Measurements from ENCODE around the gene REG4. TPM values are rescaled to one million over a fixed set of nuclear protein-coding genes. Genes with fewer than 3 reads are reported as not detected.

The REG4 gene
- total RNA-seq, 1 donor, result not detected

- Histone ChIP-seq H3K36me3 (ENCODE audit: insufficient read depth, low read length) (no peaks in the 10 kb centered on the region), H3K4me3 (ENCODE audit: insufficient read depth, low read length) (no peak overlapping the region), H3K27ac (ENCODE audit: low read depth, low read length) (no peak overlapping the region), H3K27me3 (ENCODE audit: insufficient read depth, low read length) (peaks cover 19% of the 10 kb centered on the region), H3K79me2 (ENCODE audit: insufficient read depth, low read length) (no peaks in the 10 kb centered on the region), H3K4me1 (ENCODE audit: insufficient read depth, low read length) (no peaks in the 10 kb centered on the region), H2AFZ (ENCODE audit: low read length) (no peak overlapping the region), H4K20me1 (ENCODE audit: insufficient read depth, low read length) (no peaks in the 10 kb centered on the region), H3K4me2 (ENCODE audit: insufficient read depth, low read length) (no peak overlapping the region), H3K9me3 (ENCODE audit: low read depth, low read length) (no peaks in the 10 kb centered on the region)
- TF ChIP-seq, protein P1, sequence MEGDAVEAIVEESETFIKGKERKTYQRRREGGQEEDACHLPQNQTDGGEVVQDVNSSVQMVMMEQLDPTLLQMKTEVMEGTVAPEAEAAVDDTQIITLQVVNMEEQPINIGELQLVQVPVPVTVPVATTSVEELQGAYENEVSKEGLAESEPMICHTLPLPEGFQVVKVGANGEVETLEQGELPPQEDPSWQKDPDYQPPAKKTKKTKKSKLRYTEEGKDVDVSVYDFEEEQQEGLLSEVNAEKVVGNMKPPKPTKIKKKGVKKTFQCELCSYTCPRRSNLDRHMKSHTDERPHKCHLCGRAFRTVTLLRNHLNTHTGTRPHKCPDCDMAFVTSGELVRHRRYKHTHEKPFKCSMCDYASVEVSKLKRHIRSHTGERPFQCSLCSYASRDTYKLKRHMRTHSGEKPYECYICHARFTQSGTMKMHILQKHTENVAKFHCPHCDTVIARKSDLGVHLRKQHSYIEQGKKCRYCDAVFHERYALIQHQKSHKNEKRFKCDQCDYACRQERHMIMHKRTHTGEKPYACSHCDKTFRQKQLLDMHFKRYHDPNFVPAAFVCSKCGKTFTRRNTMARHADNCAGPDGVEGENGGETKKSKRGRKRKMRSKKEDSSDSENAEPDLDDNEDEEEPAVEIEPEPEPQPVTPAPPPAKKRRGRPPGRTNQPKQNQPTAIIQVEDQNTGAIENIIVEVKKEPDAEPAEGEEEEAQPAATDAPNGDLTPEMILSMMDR (IDR thresholded peaks at IDR 0.05; ENCODE audit: extremely low read depth, low read depth, low read length), result peak; percentile 10
- no peak for DNase-seq (ENCODE audit: insufficient read length, low spot score, missing footprints)
Measured at GRCh38 chr1:119781434-119782210, 29.6 kb downstream of the REG4 start.

GRCh38 chr1:119779869-119780356, 31.3 kb downstream of the REG4 start:
- H3K4me3 ChIP-seq (ENCODE audit: insufficient read depth, low read length), result peak overlapping the region; percentile 64
- H3K4me1 ChIP-seq (ENCODE audit: insufficient read depth, low read length), result no peaks in the 10 kb centered on the region
- H3K4me2 ChIP-seq (ENCODE audit: insufficient read depth, low read length), result peak overlapping the region; percentile 76
- no peak for DNase-seq (ENCODE audit: insufficient read length, low spot score, missing footprints)
- H4K20me1 ChIP-seq (ENCODE audit: insufficient read depth, low read length), result no peaks in the 10 kb centered on the region
- peaks cover 10% of the 10 kb centered on the region for H3K27me3 ChIP-seq (ENCODE audit: insufficient read depth, low read length)
- H2AFZ ChIP-seq (ENCODE audit: low read length), result peak overlapping the region; percentile 81
- H3K9me3 ChIP-seq (ENCODE audit: low read depth, low read length), result no peaks in the 10 kb centered on the region
- no peaks in the 10 kb centered on the region for H3K79me2 ChIP-seq (ENCODE audit: insufficient read depth, low read length)
- TF ChIP-seq, protein P1 (IDR thresholded peaks at IDR 0.05; ENCODE audit: extremely low read depth, low read depth, low read length), result no peak
- H3K27ac ChIP-seq (ENCODE audit: low read depth, low read length), result no peak overlapping the region
- no peaks in the 10 kb centered on the region for H3K36me3 ChIP-seq (ENCODE audit: insufficient read depth, low read length)

- Histone ChIP-seq H3K79me2 (ENCODE audit: insufficient read depth, low read length) (no peaks in the 10 kb centered on the region), H3K36me3 (ENCODE audit: insufficient read depth, low read length) (no peaks in the 10 kb centered on the region), H3K4me2 (ENCODE audit: insufficient read depth, low read length) (no peak overlapping the region), H3K27me3 (ENCODE audit: insufficient read depth, low read length) (peaks cover 9% of the 10 kb centered on the region), H3K4me1 (ENCODE audit: insufficient read depth, low read length) (peaks cover 3% of the 10 kb centered on the region), H4K20me1 (ENCODE audit: insufficient read depth, low read length) (no peaks in the 10 kb centered on the region), H3K9me3 (ENCODE audit: low read depth, low read length) (no peaks in the 10 kb centered on the region), H2AFZ (ENCODE audit: low read length) (no peak overlapping the region), H3K4me3 (ENCODE audit: insufficient read depth, low read length) (no peak overlapping the region), H3K27ac (ENCODE audit: low read depth, low read length) (no peak overlapping the region)
- TF ChIP-seq, protein P1 (IDR thresholded peaks at IDR 0.05; ENCODE audit: extremely low read depth, low read depth, low read length), result no peak
- DNase-seq (ENCODE audit: insufficient read length, low spot score, missing footprints), result no peak
Measured at GRCh38 chr1:119778886-119779560, 32.2 kb downstream of the REG4 start.

- DNase-seq (ENCODE audit: insufficient read length, low spot score, missing footprints), result no peak
- no peak overlapping the region for H3K4me3 ChIP-seq (ENCODE audit: insufficient read depth, low read length)
- no peak overlapping the region for H3K27ac ChIP-seq (ENCODE audit: low read depth, low read length)
- H3K79me2 ChIP-seq (ENCODE audit: insufficient read depth, low read length), result no peaks in the 10 kb centered on the region
- H4K20me1 ChIP-seq (ENCODE audit: insufficient read depth, low read length), result no peaks in the 10 kb centered on the region
- no peaks in the 10 kb centered on the region for H3K36me3 ChIP-seq (ENCODE audit: insufficient read depth, low read length)
- TF ChIP-seq, protein P1 (IDR thresholded peaks at IDR 0.05; ENCODE audit: extremely low read depth, low read depth, low read length), result no peak
- peaks cover 2% of the 10 kb centered on the region for H3K27me3 ChIP-seq (ENCODE audit: insufficient read depth, low read length)
- H3K4me1 ChIP-seq (ENCODE audit: insufficient read depth, low read length), result peaks cover 9% of the 10 kb centered on the region
- H3K4me2 ChIP-seq (ENCODE audit: insufficient read depth, low read length), result no peak overlapping the region
- H3K9me3 ChIP-seq (ENCODE audit: low read depth, low read length), result no peaks in the 10 kb centered on the region
- no peak overlapping the region for H2AFZ ChIP-seq (ENCODE audit: low read length)
Measured at GRCh38 chr1:119778359-119778758, 32.9 kb downstream of the REG4 start.

All from osteoblast (primary cell).